Astrocyte (in vitro differentiated cells and primary cell): ENCODE data around the gene MID2. TPM values are rescaled to one million over a fixed set of nuclear protein-coding genes. Genes with fewer than 3 reads are reported as not detected.

Source experiments
- DNase-seq: peaks from one replicate; pipeline ENCODE4 v3.0.0-alpha.2; 2010; ENCODE audit warnings: low read depth
- FAIRE-seq: peaks from 2 replicates; lab custom pipeline; 2011; peaks lifted over from hg19 to GRCh38; lab: Jason Lieb, UNC
- H2AFZ ChIP-seq: 2 replicates; pipeline ENCODE4 v1.6.0; 2012; ENCODE audit warnings: low read depth, low read length, inconsistent platforms
- H3K27ac ChIP-seq: 2 replicates; pipeline ENCODE4 v1.5.1; 2011; ENCODE audit warnings: low read depth, low read length, inconsistent platforms
- H3K27me3 ChIP-seq: 2 replicates; pipeline ENCODE4 v1.6.0; 2011; ENCODE audit warnings: low read length, inconsistent platforms; ENCODE audit not compliant: insufficient read depth
- H3K36me3 ChIP-seq: 2 replicates; pipeline ENCODE4 v1.5.1; 2011; ENCODE audit warnings: low read length, inconsistent platforms; ENCODE audit not compliant: insufficient read depth
- H3K4me1 ChIP-seq: 2 replicates; pipeline ENCODE4 v1.5.1; 2011; ENCODE audit warnings: low read length, inconsistent platforms; ENCODE audit not compliant: insufficient read depth
- H3K4me2 ChIP-seq: 2 replicates; pipeline ENCODE4 v1.6.0; 2012; ENCODE audit warnings: low read length, inconsistent platforms
- H3K4me3 ChIP-seq: 2 replicates; pipeline ENCODE4 v1.5.1; 2011; ENCODE audit warnings: low read depth, mild to moderate bottlenecking, low read length, inconsistent platforms; ENCODE audit not compliant: insufficient read depth
- H3K79me2 ChIP-seq: 2 replicates; pipeline ENCODE4 v1.6.0; 2012; ENCODE audit warnings: mild to moderate bottlenecking, low read length, inconsistent platforms; ENCODE audit not compliant: insufficient read depth
- H3K9ac ChIP-seq: 2 replicates; pipeline ENCODE4 v1.6.0; 2012; ENCODE audit warnings: mild to moderate bottlenecking, low read length, inconsistent platforms
- H3K9me3 ChIP-seq: 2 replicates; pipeline ENCODE4 v1.5.1; 2012; ENCODE audit warnings: low read depth, mild to moderate bottlenecking, low read length, inconsistent platforms; ENCODE audit not compliant: insufficient read depth
- H4K20me1 ChIP-seq: 2 replicates; pipeline ENCODE4 v1.6.0; 2012; ENCODE audit warnings: low read length, inconsistent platforms; ENCODE audit not compliant: insufficient read depth
- H3K27ac Mint-ChIP-seq: one replicate; pipeline ENCODE4 v1.8.0; 2021; ENCODE audit warnings: mild to moderate bottlenecking, mixed read lengths; ENCODE audit not compliant: unreplicated experiment
- H3K27me3 Mint-ChIP-seq: one replicate; pipeline ENCODE4 v1.8.0; 2021; ENCODE audit warnings: low read depth, mixed read lengths; ENCODE audit not compliant: unreplicated experiment
- H3K36me3 Mint-ChIP-seq: one replicate; pipeline ENCODE4 v1.8.0; 2021; ENCODE audit warnings: low read depth, mixed read lengths; ENCODE audit not compliant: unreplicated experiment
- H3K4me1 Mint-ChIP-seq: one replicate; pipeline ENCODE4 v1.8.0; 2021; ENCODE audit warnings: low read depth, mixed read lengths; ENCODE audit not compliant: unreplicated experiment
- H3K4me3 Mint-ChIP-seq: one replicate; pipeline ENCODE4 v1.8.0; 2021; ENCODE audit warnings: mild to moderate bottlenecking, moderate library complexity, mixed read lengths; ENCODE audit not compliant: unreplicated experiment
- H3K9me3 Mint-ChIP-seq: one replicate; pipeline ENCODE4 v1.8.0; 2021; ENCODE audit warnings: mild to moderate bottlenecking, mixed read lengths; ENCODE audit not compliant: unreplicated experiment
- CTCF ChIP-seq: IDR thresholded peaks from 2 replicates; pipeline ENCODE4 v1.5.1; 2011; ENCODE audit warnings: low read depth, mild to moderate bottlenecking, inconsistent platforms, low read length, moderate library complexity; ENCODE audit not compliant: insufficient read depth
- EZH2 ChIP-seq: IDR thresholded peaks from 2 replicates; pipeline ENCODE4 v1.6.1; 2012; ENCODE audit warnings: mild to moderate bottlenecking, low read length, inconsistent platforms; ENCODE audit not compliant: insufficient read depth
- total RNA-seq: library from RNA; stranded (reverse); gene quantifications from 2 replicates; pipeline ENCODE4 v1.2.1, GENCODE V29; 2021

MID2 gene
- total RNA-seq, 1 donor from 2014 or later = 11.1 TPM

- no peak overlapping the region for H2AFZ ChIP-seq
- no peaks in the 10 kb centered on the region for H3K27me3 ChIP-seq
- H3K36me3 ChIP-seq = no peaks in the 10 kb centered on the region
- H3K4me2 ChIP-seq = no peak overlapping the region
- no peak overlapping the region for H3K27ac ChIP-seq
- DNase-seq (no peak), FAIRE-seq (peak; percentile 85)
- no peak for TF ChIP-seq CTCF
- TF ChIP-seq EZH2 = no peak
- no peak overlapping the region for H3K9ac ChIP-seq
- no peaks in the 10 kb centered on the region for H3K79me2 ChIP-seq
- no peak overlapping the region for H3K4me3 ChIP-seq
- H3K4me1 ChIP-seq = no peaks in the 10 kb centered on the region
- Mint-ChIP-seq H3K27ac (no peak overlapping the region), H3K4me1 (no peaks in the 10 kb centered on the region), H3K9me3 (no peaks in the 10 kb centered on the region), H3K36me3 (no peaks in the 10 kb centered on the region), H3K4me3 (no peak overlapping the region), H3K27me3 (no peaks in the 10 kb centered on the region)
- H3K9me3 ChIP-seq = no peaks in the 10 kb centered on the region
- H4K20me1 ChIP-seq = no peaks in the 10 kb centered on the region
Measured at GRCh38 chrX:107834275-107835201, 8.9 kb downstream of the MID2 start.

DNA sequence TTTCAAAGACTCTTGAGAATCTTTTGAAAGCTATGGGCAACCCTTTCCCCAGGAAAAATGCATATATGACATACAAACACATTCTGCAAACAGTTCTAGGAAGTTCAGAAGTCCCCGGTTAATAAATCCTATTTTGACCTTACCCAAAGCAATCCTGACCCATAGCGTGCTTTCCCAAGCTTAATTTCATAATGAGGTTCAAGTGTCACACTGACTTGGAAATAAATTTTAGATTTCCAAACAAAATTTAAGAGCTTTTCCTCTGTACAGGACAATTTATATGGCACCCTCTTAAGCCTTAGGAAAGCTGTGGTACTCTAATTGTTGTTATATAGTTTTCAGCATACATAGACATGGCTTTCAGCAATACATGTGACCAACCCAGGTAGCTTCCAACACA lies 11.3 kb downstream of the MID2 start:
- peak; percentile 75 for FAIRE-seq
- TF ChIP-seq CTCF = no peak
- TF ChIP-seq EZH2 = no peak

GRCh38 chrX:107840971-107841370 lies 15.3 kb downstream of the MID2 start:
- Mint-ChIP-seq H3K4me3 (no peak overlapping the region), H3K27me3 (no peaks in the 10 kb centered on the region), H3K27ac (no peak overlapping the region), H3K4me1 (no peaks in the 10 kb centered on the region), H3K9me3 (no peaks in the 10 kb centered on the region), H3K36me3 (peaks cover 3% of the 10 kb centered on the region)
- TF ChIP-seq CTCF = no peak
- TF ChIP-seq EZH2 = no peak
- H4K20me1 ChIP-seq = no peaks in the 10 kb centered on the region
- H3K79me2 ChIP-seq = no peaks in the 10 kb centered on the region
- no peak for FAIRE-seq
- H3K4me2 ChIP-seq = no peak overlapping the region
- H3K9ac ChIP-seq = no peak overlapping the region
- H3K36me3 ChIP-seq = no peaks in the 10 kb centered on the region
- DNase-seq = no peak
- H3K9me3 ChIP-seq = no peaks in the 10 kb centered on the region
- no peak overlapping the region for H2AFZ ChIP-seq
- no peak overlapping the region for H3K27ac ChIP-seq
- H3K4me1 ChIP-seq = no peaks in the 10 kb centered on the region
- no peaks in the 10 kb centered on the region for H3K27me3 ChIP-seq
- no peak overlapping the region for H3K4me3 ChIP-seq

More for the DNA sequence above, 11.3 kb downstream of the MID2 start:
- no peaks in the 10 kb centered on the region for H4K20me1 ChIP-seq
- H3K4me1 ChIP-seq = no peaks in the 10 kb centered on the region
- H3K27me3 ChIP-seq = no peaks in the 10 kb centered on the region
- H3K9ac ChIP-seq = no peak overlapping the region
- no peaks in the 10 kb centered on the region for H3K9me3 ChIP-seq
- DNase-seq = no peak
- Mint-ChIP-seq H3K4me1 (no peaks in the 10 kb centered on the region), H3K4me3 (no peak overlapping the region), H3K36me3 (peaks cover 3% of the 10 kb centered on the region), H3K9me3 (no peaks in the 10 kb centered on the region), H3K27me3 (no peaks in the 10 kb centered on the region), H3K27ac (no peak overlapping the region)
- no peaks in the 10 kb centered on the region for H3K79me2 ChIP-seq
- H3K4me2 ChIP-seq = no peak overlapping the region
- H2AFZ ChIP-seq = no peak overlapping the region
- no peak overlapping the region for H3K27ac ChIP-seq
- H3K4me3 ChIP-seq = no peak overlapping the region
- no peaks in the 10 kb centered on the region for H3K36me3 ChIP-seq
